ENCODE measurements around the gene EPHB1.

Gene EPHB1

DNA sequence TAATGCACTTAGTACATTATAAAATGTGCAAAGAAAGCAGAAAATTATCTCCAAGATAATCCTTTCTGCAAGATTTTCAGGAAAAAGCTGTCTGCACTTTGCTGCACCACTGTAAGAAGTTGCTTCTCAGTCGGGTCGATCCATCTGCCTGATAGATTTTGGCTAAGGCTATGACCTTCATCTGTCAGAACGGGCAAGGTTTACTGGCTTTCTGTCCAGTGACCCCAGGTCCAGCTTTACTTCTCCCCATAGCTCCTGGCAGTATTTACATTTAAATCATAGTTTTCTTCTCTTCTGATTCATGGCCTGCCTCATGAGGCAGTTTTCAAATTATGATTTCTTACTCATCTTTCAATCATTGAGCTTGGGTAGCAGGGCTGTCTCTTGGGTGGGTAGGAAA lies 422.7 kb downstream of the EPHB1 start:
- H3K4me3 ChIP-seq (ENCODE audit: control insufficient read depth, low read depth, low read length): no peak overlapping the region
- no peak for DNase-seq (ENCODE audit: low read depth)
- TF ChIP-seq, protein P1, sequence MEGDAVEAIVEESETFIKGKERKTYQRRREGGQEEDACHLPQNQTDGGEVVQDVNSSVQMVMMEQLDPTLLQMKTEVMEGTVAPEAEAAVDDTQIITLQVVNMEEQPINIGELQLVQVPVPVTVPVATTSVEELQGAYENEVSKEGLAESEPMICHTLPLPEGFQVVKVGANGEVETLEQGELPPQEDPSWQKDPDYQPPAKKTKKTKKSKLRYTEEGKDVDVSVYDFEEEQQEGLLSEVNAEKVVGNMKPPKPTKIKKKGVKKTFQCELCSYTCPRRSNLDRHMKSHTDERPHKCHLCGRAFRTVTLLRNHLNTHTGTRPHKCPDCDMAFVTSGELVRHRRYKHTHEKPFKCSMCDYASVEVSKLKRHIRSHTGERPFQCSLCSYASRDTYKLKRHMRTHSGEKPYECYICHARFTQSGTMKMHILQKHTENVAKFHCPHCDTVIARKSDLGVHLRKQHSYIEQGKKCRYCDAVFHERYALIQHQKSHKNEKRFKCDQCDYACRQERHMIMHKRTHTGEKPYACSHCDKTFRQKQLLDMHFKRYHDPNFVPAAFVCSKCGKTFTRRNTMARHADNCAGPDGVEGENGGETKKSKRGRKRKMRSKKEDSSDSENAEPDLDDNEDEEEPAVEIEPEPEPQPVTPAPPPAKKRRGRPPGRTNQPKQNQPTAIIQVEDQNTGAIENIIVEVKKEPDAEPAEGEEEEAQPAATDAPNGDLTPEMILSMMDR (conservative IDR thresholded peaks at IDR 0.05; ENCODE audit: control insufficient read depth, insufficient read depth, low read depth, low read length): no peak

DNA sequence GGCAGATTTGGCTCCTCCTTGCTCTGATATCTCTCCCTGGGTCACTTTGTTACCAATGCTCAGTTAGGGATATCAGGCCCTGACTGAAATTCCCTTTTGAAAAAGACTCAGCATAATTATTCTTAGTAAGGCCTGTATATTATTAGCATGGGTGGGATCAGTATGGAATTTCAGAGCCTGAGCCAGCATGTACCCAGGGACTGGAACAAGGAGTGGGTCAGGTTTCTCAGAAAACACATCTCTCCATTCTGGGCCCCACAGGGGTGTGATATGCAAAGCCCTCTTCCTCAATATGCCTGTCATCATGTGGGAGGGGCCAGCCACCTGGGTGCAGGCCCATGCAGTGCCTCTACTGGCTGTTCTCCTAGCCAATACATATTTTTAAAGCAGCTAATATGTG lies 423.2 kb downstream of the EPHB1 start:
- TF ChIP-seq, protein P1 (conservative IDR thresholded peaks at IDR 0.05; ENCODE audit: control insufficient read depth, insufficient read depth, low read depth, low read length): no peak
- no peak overlapping the region for H3K4me3 ChIP-seq (ENCODE audit: control insufficient read depth, low read depth, low read length)
- DNase-seq (ENCODE audit: low read depth): no peak

DNA sequence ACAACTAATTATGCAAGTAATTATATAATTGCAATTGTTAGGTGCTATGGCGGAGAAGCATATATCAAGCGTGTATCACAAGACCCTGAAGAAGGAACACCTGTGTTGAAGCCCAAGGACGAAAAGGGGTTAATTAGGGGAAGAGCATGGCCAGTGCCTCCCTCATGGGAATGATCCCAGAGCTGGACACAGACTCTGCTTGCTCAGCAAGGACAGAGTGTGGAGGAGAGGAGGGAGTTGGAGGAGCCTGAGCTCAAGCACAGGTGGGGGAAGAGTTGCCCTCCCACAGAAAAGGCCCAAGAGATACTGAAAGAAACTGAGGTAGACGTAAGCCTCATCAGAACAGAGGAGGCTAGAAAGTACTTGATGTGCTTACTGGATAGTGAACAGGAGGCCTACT lies 423.7 kb downstream of the EPHB1 start:
- no peak for DNase-seq (ENCODE audit: low read depth)
- TF ChIP-seq, protein P1 (conservative IDR thresholded peaks at IDR 0.05; ENCODE audit: control insufficient read depth, insufficient read depth, low read depth, low read length): no peak
- no peak overlapping the region for H3K4me3 ChIP-seq (ENCODE audit: control insufficient read depth, low read depth, low read length)

DNA sequence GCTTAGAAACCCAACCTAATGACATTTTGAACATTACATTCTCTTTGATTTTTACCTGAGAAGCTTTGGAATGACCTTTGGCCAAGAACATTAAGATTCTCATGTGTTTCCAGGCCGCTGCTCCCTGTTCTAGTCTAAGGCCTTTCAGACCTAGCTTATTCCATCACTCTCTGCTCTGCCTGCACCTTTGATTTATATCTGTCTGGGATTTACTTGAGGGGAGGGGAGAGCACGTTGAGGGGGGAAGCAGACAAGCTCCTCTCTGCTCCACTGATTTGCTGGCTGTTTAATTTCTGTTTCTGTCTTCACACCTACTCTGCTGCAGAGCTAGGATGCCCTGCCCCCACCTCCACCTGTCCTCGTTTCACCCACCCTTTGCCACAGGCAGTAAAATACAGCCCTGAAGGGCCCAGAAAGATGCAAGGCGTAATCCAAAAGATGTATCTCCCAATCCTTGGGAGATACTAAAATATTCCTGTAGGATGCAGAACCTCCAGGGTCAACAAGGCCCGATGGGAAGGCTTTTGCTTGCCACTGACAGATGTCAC lies 429.8 kb downstream of the EPHB1 start:
- no peak for DNase-seq (ENCODE audit: low read depth)
- no peak overlapping the region for H3K4me3 ChIP-seq (ENCODE audit: control insufficient read depth, low read depth, low read length)
- TF ChIP-seq, protein P1 (conservative IDR thresholded peaks at IDR 0.05; ENCODE audit: control insufficient read depth, insufficient read depth, low read depth, low read length): no peak

DNA sequence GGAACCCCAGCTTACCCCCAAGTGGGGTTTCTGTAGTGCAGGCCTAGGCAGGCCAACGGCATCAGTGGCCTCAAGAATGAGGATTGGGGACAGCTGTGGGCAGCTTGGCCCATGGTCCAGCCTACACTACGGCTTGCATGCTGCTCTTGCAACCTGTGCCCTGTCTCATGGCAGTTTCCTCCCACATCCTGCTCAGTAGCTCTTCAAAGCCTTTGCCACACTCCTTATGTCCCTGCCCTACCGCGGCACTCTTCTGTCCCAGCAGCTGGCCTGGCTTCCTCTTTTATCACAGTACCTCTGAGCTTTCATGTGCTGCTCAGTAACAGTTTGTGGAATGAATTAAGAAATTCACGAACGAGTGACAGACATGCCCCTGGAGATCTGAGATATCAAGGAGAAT lies 431.0 kb downstream of the EPHB1 start:
- TF ChIP-seq, protein P1 (conservative IDR thresholded peaks at IDR 0.05; ENCODE audit: control insufficient read depth, insufficient read depth, low read depth, low read length): no peak
- H3K4me3 ChIP-seq (ENCODE audit: control insufficient read depth, low read depth, low read length): no peak overlapping the region
- no peak for DNase-seq (ENCODE audit: low read depth)

DNA sequence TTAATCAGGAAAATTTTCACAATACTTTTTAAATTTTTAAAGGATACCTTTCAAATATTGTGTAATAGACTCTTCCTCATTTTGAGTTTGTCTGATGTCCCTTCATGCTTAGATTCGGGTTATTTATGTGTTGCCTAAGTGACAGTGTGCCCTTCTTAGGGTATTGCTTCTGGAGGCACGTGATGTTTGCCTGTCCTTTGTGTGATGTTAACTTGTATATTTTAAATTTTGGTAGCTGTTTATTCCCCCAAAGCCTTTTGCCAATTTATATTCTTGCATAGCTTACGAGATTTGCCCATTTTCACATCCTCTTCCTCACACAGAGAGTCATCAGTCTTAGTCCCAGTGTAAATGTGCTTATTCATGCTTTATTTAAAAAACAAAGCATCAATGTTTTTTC lies 433.1 kb downstream of the EPHB1 start:
- DNase-seq (ENCODE audit: low read depth): no peak
- TF ChIP-seq, protein P1 (conservative IDR thresholded peaks at IDR 0.05; ENCODE audit: control insufficient read depth, insufficient read depth, low read depth, low read length): no peak
- H3K4me3 ChIP-seq (ENCODE audit: control insufficient read depth, low read depth, low read length): no peak overlapping the region

DNA sequence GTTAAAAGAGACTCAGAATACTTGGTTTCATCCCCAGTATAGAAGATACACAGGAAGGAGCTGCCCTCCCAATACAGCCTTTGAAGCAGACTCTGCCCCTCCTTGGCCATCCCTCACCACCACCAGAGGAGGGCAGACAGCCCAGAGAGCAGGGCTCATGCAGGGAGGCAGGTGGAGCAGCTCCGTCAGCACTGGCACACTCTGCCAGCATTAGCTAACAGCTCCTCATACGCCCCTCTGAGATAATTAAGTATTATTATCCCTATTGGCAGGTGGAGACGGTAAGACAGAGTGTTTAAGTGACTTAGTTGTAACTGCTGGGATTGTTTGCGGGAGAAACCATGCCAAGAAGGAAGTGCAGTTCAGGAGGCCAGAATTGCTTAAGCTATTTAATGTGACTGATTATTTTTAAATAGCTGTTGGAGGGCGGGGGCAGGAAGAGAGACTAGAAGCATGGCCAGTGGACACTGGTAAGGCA lies 434.0 kb downstream of the EPHB1 start:
- no peak for DNase-seq (ENCODE audit: low read depth)
- no peak overlapping the region for H3K4me3 ChIP-seq (ENCODE audit: control insufficient read depth, low read depth, low read length)
- TF ChIP-seq, protein P1 (conservative IDR thresholded peaks at IDR 0.05; ENCODE audit: control insufficient read depth, insufficient read depth, low read depth, low read length): no peak

All from fibroblast of mammary gland (primary cell).